Activated naive CD4-positive, alpha-beta T cell treated with anti-CD3 and anti-CD28 coated beads for 36 hours (primary cell): ENCODE measurements around the gene EGLN2. TPM values are rescaled to one million over a fixed set of nuclear protein-coding genes. Genes with fewer than 3 reads are reported as not detected.
"Not testable (repeated sequence)": the region's sequence is repeated elsewhere in the genome, so short reads cannot be mapped to it uniquely, and the experiment has no call there.

Source experiments
- CTCF ChIA-PET: fragments of 350-600 bp; sonication (Branson Sonifier 250); formaldehyde crosslinking; loops from one replicate; lab custom pipeline; 2021; ENCODE audit warnings: antibody characterized with exemption; lab: Charles Lee
- DNase-seq: peaks from one replicate; pipeline ENCODE4 v3.0.0-alpha.2; 2020
- H3K27ac Mint-ChIP-seq: one replicate; pipeline ENCODE4 v1.8.0; 2021; ENCODE audit warnings: mild to moderate bottlenecking, mixed read lengths
- H3K27me3 Mint-ChIP-seq: one replicate; pipeline ENCODE4 v1.8.0; 2021; ENCODE audit warnings: low read depth, mixed read lengths
- H3K36me3 Mint-ChIP-seq: one replicate; pipeline ENCODE4 v1.8.0; 2021; ENCODE audit warnings: low read depth, mixed read lengths
- H3K4me1 Mint-ChIP-seq: one replicate; pipeline ENCODE4 v1.8.0; 2021; ENCODE audit warnings: low read depth, mixed read lengths
- H3K4me3 Mint-ChIP-seq: one replicate; pipeline ENCODE4 v1.8.0; 2021; ENCODE audit warnings: mild to moderate bottlenecking, moderate library complexity, mixed read lengths
- H3K9me3 Mint-ChIP-seq: one replicate; pipeline ENCODE4 v1.8.0; 2021; ENCODE audit warnings: mixed read lengths
- intact Hi-C: fragments of 100-400 bp; cut with micrococcal nuclease; formaldehyde crosslinking; loops from one replicate; pipeline ENCODE4 v1.15.1; 2023
- total RNA-seq, 2 experiments: library from RNA; stranded (reverse); gene quantifications; one replicate each; pipeline ENCODE4 v1.2.3, GENCODE V29; 2021

The EGLN2 gene
- total RNA-seq, 2 experiments from 2014 or later = 80.0 to 83.7 TPM

- Mint-ChIP-seq H3K27me3 (no peaks in the 10 kb centered on the region), H3K9me3 (no peaks in the 10 kb centered on the region), H3K4me3 (peak overlapping the region; percentile 68), H3K36me3 (peaks cover 38% of the 10 kb centered on the region), H3K27ac (peak overlapping the region; percentile 93), H3K4me1 (peaks cover 84% of the 10 kb centered on the region)
- DNase-seq = peak; percentile 80
- intact Hi-C loops = loop anchor here (2.0 kb wide), 1 partner anchor 13 kb away; no protein-coding TSS in a partner anchor
- CTCF ChIA-PET = interaction anchor here (0.6 to 4.7 kb wide), 8 partner anchors 14 to 1365 kb away, joined by 3 to 34 read pairs (median 11); partner anchors contain the start of genes COQ8B, ITPKC and RAB4B
Measured at GRCh38 chr19:40805258-40805868, 6.4 kb downstream of the EGLN2 start.

DNA sequence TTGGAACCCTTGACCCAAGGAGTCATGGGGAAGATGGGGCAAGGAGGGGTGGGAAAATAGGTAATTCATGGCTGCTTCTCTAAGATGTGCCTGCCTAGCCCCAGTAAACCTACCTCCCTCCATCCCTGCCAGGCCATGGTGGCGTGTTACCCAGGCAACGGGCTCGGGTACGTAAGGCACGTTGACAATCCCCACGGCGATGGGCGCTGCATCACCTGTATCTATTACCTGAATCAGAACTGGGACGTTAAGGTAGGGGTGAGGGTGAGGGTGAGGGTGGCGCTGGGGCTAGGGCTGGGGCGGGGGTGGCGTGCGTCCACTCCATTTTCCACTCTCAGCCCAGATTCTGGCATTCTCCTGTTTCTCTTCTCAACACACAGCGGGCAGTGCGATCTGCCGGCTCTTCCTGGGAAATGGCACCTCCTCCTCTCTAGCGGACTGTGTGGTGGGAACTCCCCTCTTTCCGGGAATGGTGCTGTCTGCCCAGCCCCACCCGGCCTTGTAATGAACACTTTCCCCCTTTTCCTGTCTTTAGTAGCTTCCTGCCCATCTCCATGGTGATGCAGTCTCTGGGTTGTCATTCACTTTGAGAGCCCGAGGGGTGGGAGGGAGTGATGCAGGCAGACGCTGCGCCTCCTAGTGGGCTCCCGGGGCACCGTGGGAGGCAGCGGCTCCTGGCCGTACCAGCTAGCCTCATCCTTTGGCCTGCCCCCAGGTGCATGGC, 7.6 kb downstream of the EGLN2 start:
- intact Hi-C loops = loop anchor here (1.0 kb wide), 2 partner anchors 8 to 56 kb away; partner anchors contain the start of gene ACTMAP
- Mint-ChIP-seq H3K27me3 (no peaks in the 10 kb centered on the region), H3K36me3 (peaks cover 37% of the 10 kb centered on the region), H3K4me3 (peak overlapping the region; percentile 67), H3K9me3 (no peaks in the 10 kb centered on the region), H3K27ac (peak overlapping the region; percentile 93), H3K4me1 (peaks cover 81% of the 10 kb centered on the region)
- peak; percentile 90 for DNase-seq
- CTCF ChIA-PET = interaction anchor here (0.7 to 4.7 kb wide), 19 partner anchors 8 to 172 kb away, joined by 3 to 34 read pairs (median 3); partner anchors contain the start of genes ACTMAP, COQ8B, EGLN2 and MIA

DNA sequence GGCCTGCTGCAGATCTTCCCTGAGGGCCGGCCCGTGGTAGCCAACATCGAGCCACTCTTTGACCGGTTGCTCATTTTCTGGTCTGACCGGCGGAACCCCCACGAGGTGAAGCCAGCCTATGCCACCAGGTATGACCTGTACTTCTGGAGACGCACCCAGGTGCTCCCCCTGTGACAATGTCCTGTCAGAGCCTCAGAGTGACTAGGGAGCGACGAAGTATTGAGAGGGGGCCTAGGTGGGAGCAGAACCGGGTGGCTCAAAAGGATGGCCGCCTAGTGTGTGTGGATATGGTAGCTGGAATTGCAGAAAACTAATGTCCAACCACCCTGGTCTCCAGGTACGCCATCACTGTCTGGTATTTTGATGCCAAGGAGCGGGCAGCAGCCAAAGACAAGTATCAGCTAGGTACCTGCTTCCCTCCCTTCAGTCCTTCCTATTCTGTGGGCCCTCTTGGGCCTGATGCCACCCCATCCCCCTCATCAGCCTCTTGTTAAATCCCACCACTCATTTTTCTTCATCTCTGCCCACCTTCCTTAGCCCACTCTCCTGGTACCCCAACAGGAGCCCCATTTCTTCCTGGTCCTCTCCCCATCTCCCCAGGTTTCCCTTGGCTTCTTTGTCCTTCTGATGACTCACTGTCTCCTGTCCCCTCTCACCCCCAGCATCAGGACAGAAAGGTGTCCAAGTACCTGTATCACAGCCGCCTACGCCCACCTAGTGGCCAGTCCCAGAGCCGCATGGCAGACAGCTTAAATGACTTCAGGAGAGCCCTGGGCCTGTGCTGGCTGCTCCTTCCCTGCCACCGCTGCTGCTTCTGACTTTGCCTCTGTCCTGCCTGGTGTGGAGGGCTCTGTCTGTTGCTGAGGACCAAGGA, 8.4 kb downstream of the EGLN2 start:
- H3K4me3 Mint-ChIP-seq = peak overlapping the region; percentile 67
- CTCF ChIA-PET = interaction anchor here (0.6 to 4.7 kb wide), 18 partner anchors 9 to 173 kb away, joined by 3 to 34 read pairs (median 3); partner anchors contain the start of genes ACTMAP, COQ8B, EGLN2 and MIA
- no peaks in the 10 kb centered on the region for H3K9me3 Mint-ChIP-seq
- H3K4me1 Mint-ChIP-seq = peaks cover 80% of the 10 kb centered on the region
- no peaks in the 10 kb centered on the region for H3K27me3 Mint-ChIP-seq
- intact Hi-C loops = no loop called here
- H3K36me3 Mint-ChIP-seq = peaks cover 30% of the 10 kb centered on the region
- DNase-seq = peak; percentile 49
- H3K27ac Mint-ChIP-seq = peak overlapping the region; percentile 93

DNA sequence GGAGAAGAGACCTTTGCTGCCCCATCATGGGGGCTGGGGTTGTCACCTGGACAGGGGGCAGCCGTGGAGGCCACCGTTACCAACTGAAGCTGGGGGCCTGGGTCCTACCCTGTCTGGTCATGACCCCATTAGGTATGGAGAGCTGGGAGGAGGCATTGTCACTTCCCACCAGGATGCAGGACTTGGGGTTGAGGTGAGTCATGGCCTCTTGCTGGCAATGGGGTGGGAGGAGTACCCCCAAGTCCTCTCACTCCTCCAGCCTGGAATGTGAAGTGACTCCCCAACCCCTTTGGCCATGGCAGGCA, 9.0 kb downstream of the EGLN2 start:
- DNase-seq = no peak
- no peaks in the 10 kb centered on the region for H3K9me3 Mint-ChIP-seq
- peaks cover 74% of the 10 kb centered on the region for H3K4me1 Mint-ChIP-seq
- H3K4me3 Mint-ChIP-seq = no peak overlapping the region
- peaks cover 28% of the 10 kb centered on the region for H3K36me3 Mint-ChIP-seq
- CTCF ChIA-PET = interaction anchor here (1.0 to 4.7 kb wide), 7 partner anchors 12 to 145 kb away, joined by 3 to 34 read pairs (median 17); partner anchors contain the start of genes COQ8B and RAB4B
- H3K27ac Mint-ChIP-seq = peak overlapping the region; percentile 93
- no peaks in the 10 kb centered on the region for H3K27me3 Mint-ChIP-seq
- intact Hi-C loops = no loop called here

- Mint-ChIP-seq H3K4me1 (peaks cover 69% of the 10 kb centered on the region), H3K27me3 (no peaks in the 10 kb centered on the region), H3K36me3 (peaks cover 26% of the 10 kb centered on the region), H3K27ac (peak overlapping the region; percentile 93), H3K4me3 (peak overlapping the region; percentile 15), H3K9me3 (no peaks in the 10 kb centered on the region)
- intact Hi-C loops = no loop called here
- CTCF ChIA-PET = interaction anchor here (4.6 to 4.7 kb wide), 2 partner anchors 55 to 146 kb away, joined by 30 to 34 read pairs; no protein-coding TSS in a partner anchor
- no peak for DNase-seq
Measured at GRCh38 chr19:40808497-40808896, 9.5 kb downstream of the EGLN2 start.

- intact Hi-C loops = no loop called here
- Mint-ChIP-seq H3K36me3 (peaks cover 17% of the 10 kb centered on the region), H3K9me3 (no peaks in the 10 kb centered on the region), H3K27ac (peak overlapping the region; percentile 63), H3K4me1 (peaks cover 59% of the 10 kb centered on the region), H3K4me3 (peak overlapping the region; percentile 41), H3K27me3 (no peaks in the 10 kb centered on the region)
- no peak for DNase-seq
- CTCF ChIA-PET = interaction anchor here (0.8 to 4.7 kb wide), 2 partner anchors 34 to 56 kb away, joined by 3 to 34 read pairs; partner anchors contain the start of gene MIA
Measured at GRCh38 chr19:40809358-40810086, 10.5 kb downstream of the EGLN2 start.

- Mint-ChIP-seq H3K36me3 (peaks cover 15% of the 10 kb centered on the region), H3K27me3 (no peaks in the 10 kb centered on the region), H3K9me3 (no peaks in the 10 kb centered on the region), H3K4me3 (peak overlapping the region; percentile 41), H3K27ac (peak overlapping the region; percentile 54), H3K4me1 (peaks cover 53% of the 10 kb centered on the region)
- intact Hi-C loops = no loop called here
- CTCF ChIA-PET = no interaction called here
- no peak for DNase-seq
Measured at GRCh38 chr19:40810160-40810559, 11.2 kb downstream of the EGLN2 start.

DNA sequence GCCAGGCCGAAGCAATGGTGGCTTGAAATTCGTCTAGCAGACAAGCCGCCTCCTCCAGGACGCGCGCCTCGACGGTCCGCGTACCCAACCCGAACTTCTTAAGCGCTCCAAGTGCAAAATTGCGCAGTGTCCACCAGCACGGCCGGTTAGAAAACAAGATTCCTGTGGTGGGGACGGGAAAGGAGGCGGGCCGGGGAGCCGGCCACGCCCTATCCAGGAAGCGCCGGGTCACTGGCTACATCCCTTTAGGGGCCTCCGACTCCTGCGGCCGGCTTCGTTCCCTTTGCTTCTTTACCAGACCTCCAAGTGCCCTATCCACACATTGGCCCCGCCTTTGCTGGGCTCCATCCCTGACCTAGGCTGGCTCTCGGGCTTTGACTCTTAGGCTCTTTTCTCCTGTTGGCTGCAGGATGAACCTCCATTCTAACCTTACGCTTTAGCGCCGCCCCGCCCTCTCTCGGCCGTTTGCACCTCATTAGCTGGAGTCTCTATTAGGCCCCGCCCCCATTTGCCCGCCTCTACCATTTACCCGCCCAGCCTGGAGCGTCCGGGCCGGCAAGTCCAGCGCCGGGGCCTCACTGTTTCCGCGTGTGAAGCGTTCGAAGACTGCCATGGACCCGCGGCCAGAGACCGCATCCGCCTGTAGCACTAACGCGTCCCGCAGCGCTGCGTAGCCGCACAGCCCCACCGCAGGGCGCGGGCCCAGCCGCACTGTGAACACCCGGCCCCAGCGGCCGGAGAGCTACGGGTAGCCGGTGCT, 11.8 kb downstream of the EGLN2 start:
- H3K9me3 Mint-ChIP-seq, H3K27me3 Mint-ChIP-seq, intact Hi-C loops: not testable (repeated sequence)
- peak; percentile 70 for DNase-seq
- peaks cover 46% of the 10 kb centered on the region for H3K4me1 Mint-ChIP-seq
- CTCF ChIA-PET = interaction anchor here (0.6 to 1.0 kb wide), 5 partner anchors 8 to 176 kb away, joined by 3 to 4 read pairs (median 3); no protein-coding TSS in a partner anchor
- peak overlapping the region; percentile 88 for H3K4me3 Mint-ChIP-seq
- peak overlapping the region; percentile 86 for H3K27ac Mint-ChIP-seq
- H3K36me3 Mint-ChIP-seq = peaks cover 13% of the 10 kb centered on the region

DNA sequence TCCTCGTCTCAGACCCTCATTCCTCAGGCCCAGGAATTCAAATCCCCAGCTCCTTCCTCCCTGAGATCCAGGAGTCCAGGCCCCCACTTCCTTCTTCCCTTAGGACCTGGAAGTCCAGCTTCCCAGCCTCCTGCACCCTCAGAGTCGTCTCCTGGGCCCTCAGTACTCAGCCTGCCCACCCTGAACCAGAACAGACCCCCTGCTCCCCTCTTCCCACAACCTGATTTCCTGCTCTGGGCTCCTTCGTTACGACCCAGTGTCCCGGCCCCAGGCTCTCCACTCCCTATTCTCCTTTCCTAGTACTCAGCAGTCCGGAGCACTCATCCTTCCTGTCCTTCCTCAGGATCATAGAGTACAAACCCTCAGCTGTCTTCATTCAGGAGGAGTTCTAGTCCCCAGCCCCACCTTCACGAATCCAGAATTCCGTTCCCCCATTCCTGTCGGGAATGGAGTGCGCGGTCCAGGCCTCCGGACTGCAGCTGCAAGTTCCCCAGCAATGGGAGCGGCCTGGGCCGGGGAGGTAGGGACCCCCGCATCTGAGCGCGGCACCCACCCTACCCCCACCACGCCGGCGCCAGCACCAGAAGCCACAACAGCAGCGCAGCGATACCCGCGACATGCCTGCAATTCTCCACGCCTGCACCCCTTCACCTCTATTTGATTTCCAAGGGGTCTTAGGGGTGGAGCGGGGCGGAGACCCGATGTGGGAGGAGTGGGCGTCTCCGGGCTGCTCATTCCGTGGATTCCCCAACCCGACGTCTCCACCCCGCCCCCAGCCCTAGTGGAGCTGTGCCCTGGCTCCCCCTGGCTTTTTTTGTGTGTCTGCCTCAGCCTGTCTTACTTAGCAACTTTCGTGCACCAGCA, 12.7 kb downstream of the EGLN2 start:
- Mint-ChIP-seq H3K4me3 (peak overlapping the region; percentile 88), H3K36me3 (peaks cover 12% of the 10 kb centered on the region), H3K4me1 (peaks cover 37% of the 10 kb centered on the region), H3K27ac (peak overlapping the region; percentile 26), H3K9me3 (no peaks in the 10 kb centered on the region), H3K27me3 (no peaks in the 10 kb centered on the region)
- CTCF ChIA-PET = interaction anchor here (0.5 to 1.4 kb wide), 8 partner anchors 8 to 333 kb away, joined by 3 to 4 read pairs (median 3); no protein-coding TSS in a partner anchor
- intact Hi-C loops = no loop called here
- DNase-seq = peak; percentile 72

GRCh38 chr19:40812571-40812970, 13.6 kb downstream of the EGLN2 start:
- DNase-seq, H3K27me3 Mint-ChIP-seq, H3K36me3 Mint-ChIP-seq, H3K27ac Mint-ChIP-seq, H3K9me3 Mint-ChIP-seq, intact Hi-C loops: not testable (repeated sequence)
- CTCF ChIA-PET = interaction anchor here (1.2 to 1.4 kb wide), 2 partner anchors 9 to 91 kb away, joined by 3 read pairs; no protein-coding TSS in a partner anchor
- Mint-ChIP-seq H3K4me1 (peaks cover 31% of the 10 kb centered on the region), H3K4me3 (peak overlapping the region; percentile 88)
